Osteoblast (primary cell): ENCODE data around the gene TNFSF10. TPM values are rescaled to one million over a fixed set of nuclear protein-coding genes. Genes with fewer than 3 reads are reported as not detected.
"Not testable (repeated sequence)": the region's sequence is repeated elsewhere in the genome, so short reads cannot be mapped to it uniquely, and the experiment has no call there.

Source experiments
- DNase-seq: peaks from one replicate; pipeline ENCODE4 v3.0.0; 2011; ENCODE audit warnings: low spot score, mixed read lengths; ENCODE audit not compliant: insufficient read length; ENCODE audit errors: missing footprints
- H2AFZ ChIP-seq: 2 replicates; pipeline ENCODE4 v1.6.0; 2011; ENCODE audit warnings: mild to moderate bottlenecking, low read length
- H3K27ac ChIP-seq: 2 replicates; pipeline ENCODE4 v1.5.1; 2011; ENCODE audit warnings: mild to moderate bottlenecking, low read depth, low read length, moderate library complexity
- H3K27me3 ChIP-seq: 2 replicates; pipeline ENCODE4 v1.6.0; 2012; ENCODE audit warnings: mild to moderate bottlenecking, control low read depth, inconsistent platforms, low read length, moderate library complexity; ENCODE audit not compliant: insufficient read depth
- H3K36me3 ChIP-seq: 2 replicates; pipeline ENCODE4 v1.5.1; 2011; ENCODE audit warnings: mild to moderate bottlenecking, low read length, control low read depth, moderate library complexity; ENCODE audit not compliant: insufficient read depth
- H3K4me1 ChIP-seq: 2 replicates; pipeline ENCODE4 v1.5.1; 2011; ENCODE audit warnings: mild to moderate bottlenecking, low read length, control low read depth, moderate library complexity; ENCODE audit not compliant: insufficient read depth
- H3K4me2 ChIP-seq: 2 replicates; pipeline ENCODE4 v1.6.0; 2011; ENCODE audit warnings: mild to moderate bottlenecking, low read length; ENCODE audit not compliant: insufficient read depth
- H3K4me3 ChIP-seq: fragments of 200-600 bp; sonication (generic); 3 replicates; pipeline ENCODE4 v1.5.1; 2012; ENCODE audit warnings: mild to moderate bottlenecking, low read length, inconsistent platforms; ENCODE audit not compliant: insufficient read depth
- H3K79me2 ChIP-seq: 2 replicates; pipeline ENCODE4 v1.6.0; 2012; ENCODE audit warnings: mild to moderate bottlenecking, low read length, control low read depth, inconsistent platforms; ENCODE audit not compliant: insufficient read depth
- H3K9me3 ChIP-seq: 2 replicates; pipeline ENCODE4 v1.5.1; 2011; ENCODE audit warnings: low read depth, low read length, control low read depth
- H4K20me1 ChIP-seq: 2 replicates; pipeline ENCODE4 v1.6.0; 2012; ENCODE audit warnings: mild to moderate bottlenecking, low read length, control low read depth; ENCODE audit not compliant: insufficient read depth
- CTCF ChIP-seq: IDR thresholded peaks from 2 replicates; pipeline ENCODE4 v1.5.1; 2011; ENCODE audit warnings: mild to moderate bottlenecking, low read depth, low read length, moderate library complexity; ENCODE audit errors: extremely low read depth
- total RNA-seq: library from RNA; depleted of rRNA; stranded (reverse); fragments of >200 nt; gene quantifications from 2 replicates; pipeline ENCODE4 v1.2.3, GENCODE V29; 2012

The TNFSF10 gene
- total RNA-seq, 1 donor: 4.0 TPM

GRCh38 chr3:172527306-172527705 lies 4.1 kb upstream of the TNFSF10 start:
- H3K4me2 ChIP-seq: no peak overlapping the region
- no peaks in the 10 kb centered on the region for H4K20me1 ChIP-seq
- H3K4me1 ChIP-seq: peaks cover 7% of the 10 kb centered on the region
- no peaks in the 10 kb centered on the region for H3K79me2 ChIP-seq
- no peak for TF ChIP-seq CTCF
- H3K4me3 ChIP-seq: no peak overlapping the region
- H3K27me3 ChIP-seq: peaks cover 5% of the 10 kb centered on the region
- H3K36me3 ChIP-seq: no peaks in the 10 kb centered on the region
- H3K27ac ChIP-seq: no peak overlapping the region
- no peak overlapping the region for H2AFZ ChIP-seq
- no peaks in the 10 kb centered on the region for H3K9me3 ChIP-seq
- DNase-seq: no peak

GRCh38 chr3:172525116-172525613 lies 1.9 kb upstream of the TNFSF10 start:
- Histone ChIP-seq H2AFZ (no peak overlapping the region), H3K4me1 (peaks cover 11% of the 10 kb centered on the region), H3K27me3 (peaks cover 4% of the 10 kb centered on the region), H4K20me1 (no peaks in the 10 kb centered on the region), H3K79me2 (no peaks in the 10 kb centered on the region), H3K36me3 (no peaks in the 10 kb centered on the region), H3K27ac (no peak overlapping the region), H3K4me2 (no peak overlapping the region), H3K9me3 (no peaks in the 10 kb centered on the region), H3K4me3 (no peak overlapping the region)
- no peak for TF ChIP-seq CTCF
- no peak for DNase-seq

- H3K36me3 ChIP-seq: no peaks in the 10 kb centered on the region
- no peak for DNase-seq
- no peak for TF ChIP-seq CTCF
Observed at GRCh38 chr3:172524611-172525010, 1.4 kb upstream of the TNFSF10 start.

GRCh38 chr3:172521837-172522726 lies 1.1 kb downstream of the TNFSF10 start:
- not testable (repeated sequence) for H3K79me2 ChIP-seq, H3K27me3 ChIP-seq, DNase-seq, H3K4me2 ChIP-seq, H2AFZ ChIP-seq, H3K36me3 ChIP-seq, H4K20me1 ChIP-seq, H3K4me3 ChIP-seq, H3K9me3 ChIP-seq, H3K27ac ChIP-seq
- H3K4me1 ChIP-seq: peaks cover 14% of the 10 kb centered on the region

More at GRCh38 chr3:172524611-172525010, 1.4 kb upstream of the TNFSF10 start:
- H3K4me1 ChIP-seq: peaks cover 11% of the 10 kb centered on the region
- no peak overlapping the region for H2AFZ ChIP-seq
- H3K27me3 ChIP-seq: no peaks in the 10 kb centered on the region
- no peaks in the 10 kb centered on the region for H4K20me1 ChIP-seq
- no peak overlapping the region for H3K4me2 ChIP-seq
- H3K9me3 ChIP-seq: no peaks in the 10 kb centered on the region
- no peaks in the 10 kb centered on the region for H3K79me2 ChIP-seq
- H3K27ac ChIP-seq: no peak overlapping the region
- H3K4me3 ChIP-seq: no peak overlapping the region
